ENCODE data around the gene NKAIN1. TPM values are rescaled to one million over a fixed set of nuclear protein-coding genes. Genes with fewer than 3 reads are reported as not detected.

The NKAIN1 gene
- total RNA-seq, 1 experiment from 2014 or later: 36.8 TPM

DNA sequence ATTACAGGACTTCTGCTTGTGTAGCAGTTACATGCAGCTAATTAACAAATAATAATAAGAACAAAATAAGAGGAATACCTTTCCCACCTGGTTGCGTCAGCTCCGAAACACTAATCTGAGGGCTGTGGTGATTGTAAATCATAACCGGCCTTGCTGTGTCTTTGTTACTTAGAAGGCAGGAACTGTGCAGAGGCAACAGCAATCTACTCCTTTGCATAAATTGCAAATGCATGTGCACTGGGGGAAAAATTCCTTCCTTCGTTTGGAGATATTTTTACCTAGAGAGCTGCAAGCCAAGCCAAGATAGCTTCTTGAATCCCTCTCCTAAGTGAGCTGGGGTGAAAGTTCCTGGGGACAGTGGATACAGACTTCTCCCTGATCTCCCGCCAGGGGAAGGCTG lies 46.0 kb downstream of the NKAIN1 start:
- Mint-ChIP-seq H3K4me1 (peaks cover 15% of the 10 kb centered on the region), H3K4me3 (no peak overlapping the region), H3K9me3 (no peaks in the 10 kb centered on the region), H3K27ac (peak overlapping the region; percentile 60), H3K36me3 (no peaks in the 10 kb centered on the region), H3K27me3 (ENCODE audit: low read depth) (no peaks in the 10 kb centered on the region)
- TF ChIP-seq, protein P1, sequence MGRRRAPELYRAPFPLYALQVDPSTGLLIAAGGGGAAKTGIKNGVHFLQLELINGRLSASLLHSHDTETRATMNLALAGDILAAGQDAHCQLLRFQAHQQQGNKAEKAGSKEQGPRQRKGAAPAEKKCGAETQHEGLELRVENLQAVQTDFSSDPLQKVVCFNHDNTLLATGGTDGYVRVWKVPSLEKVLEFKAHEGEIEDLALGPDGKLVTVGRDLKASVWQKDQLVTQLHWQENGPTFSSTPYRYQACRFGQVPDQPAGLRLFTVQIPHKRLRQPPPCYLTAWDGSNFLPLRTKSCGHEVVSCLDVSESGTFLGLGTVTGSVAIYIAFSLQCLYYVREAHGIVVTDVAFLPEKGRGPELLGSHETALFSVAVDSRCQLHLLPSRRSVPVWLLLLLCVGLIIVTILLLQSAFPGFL (CRISPR knock-in tag; IDR thresholded peaks at IDR 0.05; ENCODE audit: borderline replicate concordance): no peak
- TF ChIP-seq ZNF317 (CRISPR knock-in tag; IDR thresholded peaks at IDR 0.05; ENCODE audit: borderline replicate concordance, low read depth) (no peak), ZNF219 (CRISPR knock-in tag; IDR thresholded peaks at IDR 0.05; ENCODE audit: borderline replicate concordance) (no peak), OVOL2 (CRISPR knock-in tag; IDR thresholded peaks at IDR 0.05; ENCODE audit: borderline replicate concordance) (no peak), TCF7 (CRISPR knock-in tag; IDR thresholded peaks at IDR 0.05; ENCODE audit: low read depth) (no peak), ZNF263 (CRISPR knock-in tag; IDR thresholded peaks at IDR 0.05; ENCODE audit: low read depth) (no peak), ZNF396 (CRISPR knock-in tag; IDR thresholded peaks at IDR 0.05; ENCODE audit: borderline replicate concordance) (no peak), NR2C2 (CRISPR knock-in tag; IDR thresholded peaks at IDR 0.05) (no peak), ZBTB21 (CRISPR knock-in tag; IDR thresholded peaks at IDR 0.05; ENCODE audit: borderline replicate concordance) (no peak), MYBL2 (CRISPR knock-in tag; IDR thresholded peaks at IDR 0.05) (no peak), JUN (CRISPR knock-in tag; IDR thresholded peaks at IDR 0.05) (no peak), NR1H2 (CRISPR knock-in tag; IDR thresholded peaks at IDR 0.05) (no peak)
- TF ChIP-seq, protein P2, sequence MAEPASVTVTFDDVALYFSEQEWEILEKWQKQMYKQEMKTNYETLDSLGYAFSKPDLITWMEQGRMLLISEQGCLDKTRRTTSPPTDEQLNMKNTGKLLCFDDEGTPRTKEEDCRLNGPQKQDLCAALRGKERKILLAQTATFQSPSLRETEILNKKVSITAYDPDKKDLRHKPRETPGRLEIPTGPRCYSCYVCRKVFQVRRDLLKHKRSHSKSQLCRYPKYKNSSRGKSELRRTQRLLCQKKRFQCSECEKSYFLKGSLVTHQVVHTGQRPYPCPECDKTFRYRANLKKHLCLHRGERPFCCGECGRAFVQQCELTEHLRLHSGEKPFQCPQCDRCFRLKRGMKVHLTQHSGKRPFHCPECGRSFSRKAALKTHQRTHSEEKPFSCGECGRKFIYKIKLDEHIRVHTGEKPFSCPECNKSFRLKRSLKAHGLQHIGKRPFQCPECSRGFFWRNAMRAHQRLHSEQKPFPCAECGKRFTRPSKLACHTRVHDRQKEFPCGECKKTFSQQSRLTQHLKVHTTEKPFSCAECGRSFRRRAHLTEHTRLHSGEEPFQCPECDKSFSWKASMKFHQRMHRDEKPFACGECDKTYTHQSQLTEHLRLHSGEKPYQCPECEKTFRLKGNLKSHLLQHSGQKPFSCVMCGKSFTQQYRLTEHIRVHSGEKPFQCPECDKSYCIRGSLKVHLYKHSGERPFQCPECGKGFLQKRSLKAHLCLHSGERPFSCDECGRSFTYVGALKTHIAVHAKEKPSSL (CRISPR knock-in tag; conservative IDR thresholded peaks at IDR 0.05): no peak
- TF ChIP-seq, protein P3, sequence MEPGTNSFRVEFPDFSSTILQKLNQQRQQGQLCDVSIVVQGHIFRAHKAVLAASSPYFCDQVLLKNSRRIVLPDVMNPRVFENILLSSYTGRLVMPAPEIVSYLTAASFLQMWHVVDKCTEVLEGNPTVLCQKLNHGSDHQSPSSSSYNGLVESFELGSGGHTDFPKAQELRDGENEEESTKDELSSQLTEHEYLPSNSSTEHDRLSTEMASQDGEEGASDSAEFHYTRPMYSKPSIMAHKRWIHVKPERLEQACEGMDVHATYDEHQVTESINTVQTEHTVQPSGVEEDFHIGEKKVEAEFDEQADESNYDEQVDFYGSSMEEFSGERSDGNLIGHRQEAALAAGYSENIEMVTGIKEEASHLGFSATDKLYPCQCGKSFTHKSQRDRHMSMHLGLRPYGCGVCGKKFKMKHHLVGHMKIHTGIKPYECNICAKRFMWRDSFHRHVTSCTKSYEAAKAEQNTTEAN (CRISPR knock-in tag; IDR thresholded peaks at IDR 0.05): no peak
- TF ChIP-seq, protein P4, sequence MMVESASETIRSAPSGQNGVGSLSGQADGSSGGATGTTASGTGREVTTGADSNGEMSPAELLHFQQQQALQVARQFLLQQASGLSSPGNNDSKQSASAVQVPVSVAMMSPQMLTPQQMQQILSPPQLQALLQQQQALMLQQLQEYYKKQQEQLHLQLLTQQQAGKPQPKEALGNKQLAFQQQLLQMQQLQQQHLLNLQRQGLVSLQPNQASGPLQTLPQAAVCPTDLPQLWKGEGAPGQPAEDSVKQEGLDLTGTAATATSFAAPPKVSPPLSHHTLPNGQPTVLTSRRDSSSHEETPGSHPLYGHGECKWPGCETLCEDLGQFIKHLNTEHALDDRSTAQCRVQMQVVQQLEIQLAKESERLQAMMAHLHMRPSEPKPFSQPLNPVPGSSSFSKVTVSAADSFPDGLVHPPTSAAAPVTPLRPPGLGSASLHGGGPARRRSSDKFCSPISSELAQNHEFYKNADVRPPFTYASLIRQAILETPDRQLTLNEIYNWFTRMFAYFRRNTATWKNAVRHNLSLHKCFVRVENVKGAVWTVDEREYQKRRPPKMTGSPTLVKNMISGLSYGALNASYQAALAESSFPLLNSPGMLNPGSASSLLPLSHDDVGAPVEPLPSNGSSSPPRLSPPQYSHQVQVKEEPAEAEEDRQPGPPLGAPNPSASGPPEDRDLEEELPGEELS (CRISPR knock-in tag; IDR thresholded peaks at IDR 0.05): no peak
- TF ChIP-seq, protein P5, sequence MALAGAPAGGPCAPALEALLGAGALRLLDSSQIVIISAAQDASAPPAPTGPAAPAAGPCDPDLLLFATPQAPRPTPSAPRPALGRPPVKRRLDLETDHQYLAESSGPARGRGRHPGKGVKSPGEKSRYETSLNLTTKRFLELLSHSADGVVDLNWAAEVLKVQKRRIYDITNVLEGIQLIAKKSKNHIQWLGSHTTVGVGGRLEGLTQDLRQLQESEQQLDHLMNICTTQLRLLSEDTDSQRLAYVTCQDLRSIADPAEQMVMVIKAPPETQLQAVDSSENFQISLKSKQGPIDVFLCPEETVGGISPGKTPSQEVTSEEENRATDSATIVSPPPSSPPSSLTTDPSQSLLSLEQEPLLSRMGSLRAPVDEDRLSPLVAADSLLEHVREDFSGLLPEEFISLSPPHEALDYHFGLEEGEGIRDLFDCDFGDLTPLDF (CRISPR knock-in tag; IDR thresholded peaks at IDR 0.05): no peak
- TF ChIP-seq, protein P6, sequence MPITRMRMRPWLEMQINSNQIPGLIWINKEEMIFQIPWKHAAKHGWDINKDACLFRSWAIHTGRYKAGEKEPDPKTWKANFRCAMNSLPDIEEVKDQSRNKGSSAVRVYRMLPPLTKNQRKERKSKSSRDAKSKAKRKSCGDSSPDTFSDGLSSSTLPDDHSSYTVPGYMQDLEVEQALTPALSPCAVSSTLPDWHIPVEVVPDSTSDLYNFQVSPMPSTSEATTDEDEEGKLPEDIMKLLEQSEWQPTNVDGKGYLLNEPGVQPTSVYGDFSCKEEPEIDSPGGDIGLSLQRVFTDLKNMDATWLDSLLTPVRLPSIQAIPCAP (CRISPR knock-in tag; IDR thresholded peaks at IDR 0.05): no peak
- TF ChIP-seq, protein P7, sequence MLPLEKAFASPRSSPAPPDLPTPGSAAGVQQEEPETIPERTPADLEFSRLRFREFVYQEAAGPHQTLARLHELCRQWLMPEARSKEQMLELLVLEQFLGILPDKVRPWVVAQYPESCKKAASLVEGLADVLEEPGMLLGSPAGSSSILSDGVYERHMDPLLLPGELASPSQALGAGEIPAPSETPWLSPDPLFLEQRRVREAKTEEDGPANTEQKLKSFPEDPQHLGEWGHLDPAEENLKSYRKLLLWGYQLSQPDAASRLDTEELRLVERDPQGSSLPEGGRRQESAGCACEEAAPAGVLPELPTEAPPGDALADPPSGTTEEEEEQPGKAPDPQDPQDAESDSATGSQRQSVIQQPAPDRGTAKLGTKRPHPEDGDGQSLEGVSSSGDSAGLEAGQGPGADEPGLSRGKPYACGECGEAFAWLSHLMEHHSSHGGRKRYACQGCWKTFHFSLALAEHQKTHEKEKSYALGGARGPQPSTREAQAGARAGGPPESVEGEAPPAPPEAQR (CRISPR knock-in tag; IDR thresholded peaks at IDR 0.05): no peak
- TF ChIP-seq, protein P8, sequence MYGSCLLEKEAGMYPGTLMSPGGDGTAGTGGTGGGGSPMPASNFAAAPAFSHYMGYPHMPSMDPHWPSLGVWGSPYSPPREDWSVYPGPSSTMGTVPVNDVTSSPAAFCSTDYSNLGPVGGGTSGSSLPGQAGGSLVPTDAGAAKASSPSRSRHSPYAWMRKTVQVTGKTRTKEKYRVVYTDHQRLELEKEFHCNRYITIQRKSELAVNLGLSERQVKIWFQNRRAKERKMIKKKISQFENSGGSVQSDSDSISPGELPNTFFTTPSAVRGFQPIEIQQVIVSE (CRISPR knock-in tag; IDR thresholded peaks at IDR 0.05; ENCODE audit: borderline replicate concordance): no peak
- ChIA-PET POLR2A (interaction anchor here (0.6 kb wide), 1 partner anchor 236 kb away, joined by 5 read pairs; no protein-coding TSS in a partner anchor), CTCF (interaction anchor here (0.6 to 5.0 kb wide), 8 partner anchors 9 to 229 kb away, joined by 3 to 64 read pairs (median 4); no protein-coding TSS in a partner anchor)
- DNase-seq (ENCODE audit: low spot score) (no peak), ATAC-seq (no peak)
